LHCN-M2 (cell line): ENCODE measurements around the gene RHBG. TPM values are rescaled to one million over a fixed set of nuclear protein-coding genes. Genes with fewer than 3 reads are reported as not detected.

Experiments used
- DNase-seq: peaks from one replicate; pipeline ENCODE4 v3.0.0-alpha.2; 2012; ENCODE audit warnings: low read depth
- total RNA-seq: library from RNA; depleted of rRNA; stranded (reverse); fragments of >200 nt; gene quantifications from 2 replicates; pipeline ENCODE4 v1.2.3, GENCODE V29; 2014; rRNA removed

Gene RHBG
- total RNA-seq, 1 experiment from 2014 or later: not detected

DNA sequence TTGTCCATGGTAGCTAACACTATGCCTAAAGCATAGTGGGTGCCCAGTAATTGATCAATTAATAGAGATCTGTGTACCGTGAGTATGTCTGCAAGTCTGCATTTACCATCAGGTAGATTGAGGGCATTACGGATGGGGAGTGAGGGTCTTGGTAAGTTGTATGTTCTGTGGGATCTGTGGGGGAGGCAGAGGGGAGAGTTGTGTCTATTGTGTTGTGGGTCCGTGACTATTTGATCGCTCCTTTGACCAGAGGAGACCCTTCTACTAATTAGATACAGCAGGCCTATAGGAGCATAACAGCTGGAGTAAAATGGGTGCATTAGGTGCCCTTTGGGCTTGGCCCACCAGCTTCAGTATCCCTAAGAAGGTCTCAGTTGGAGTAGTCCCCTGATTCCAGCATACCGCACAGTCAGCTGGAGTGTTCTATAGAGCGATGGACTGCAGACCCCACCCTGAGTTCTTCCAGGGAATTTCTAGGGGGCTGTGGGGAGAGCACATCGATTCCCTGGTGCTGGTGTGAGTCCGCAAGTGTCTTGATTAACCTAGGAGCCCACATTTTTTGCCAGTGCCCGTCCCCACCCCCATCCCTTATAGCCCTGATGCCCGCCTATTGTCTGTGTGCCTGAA lies 55.9 kb downstream of the RHBG start:
- no peak for DNase-seq

DNA sequence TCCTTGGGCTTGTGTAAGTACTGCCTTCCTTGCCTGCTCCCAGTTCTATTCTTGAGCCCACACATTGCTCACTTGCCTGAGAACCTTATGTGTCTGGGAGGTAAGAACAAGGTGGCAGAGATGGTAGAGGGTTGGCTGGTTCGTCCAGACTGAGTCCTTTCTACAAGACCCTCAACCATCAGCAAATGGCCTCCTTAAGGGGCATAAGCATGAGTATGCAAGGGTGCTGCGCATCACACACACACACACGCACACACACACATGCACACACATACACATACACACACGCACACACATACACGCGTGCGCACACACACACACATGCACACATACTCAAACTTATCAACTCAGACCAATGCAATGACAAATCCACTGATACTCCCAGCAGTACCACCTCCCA lies 56.9 kb downstream of the RHBG start:
- no peak for DNase-seq

DNA sequence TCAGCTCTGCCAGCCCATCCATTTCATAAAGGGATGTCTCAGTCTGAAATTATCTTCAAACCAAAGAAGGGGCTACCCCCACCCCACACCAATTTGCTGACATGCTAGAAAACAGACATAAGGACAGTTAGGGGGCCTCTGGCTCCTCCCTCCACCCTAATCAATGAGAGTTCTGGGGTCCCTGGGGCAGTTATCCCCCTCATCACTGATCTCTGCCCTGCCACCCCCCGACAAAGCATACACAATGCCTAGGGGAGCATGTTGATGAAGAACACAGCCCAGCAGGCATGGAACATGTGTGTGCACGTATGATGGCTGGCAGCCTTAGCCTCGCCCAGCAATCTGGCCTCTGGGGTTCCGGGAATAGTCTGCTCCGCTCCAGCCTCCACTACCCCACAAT lies 58.9 kb downstream of the RHBG start:
- no peak for DNase-seq

DNA sequence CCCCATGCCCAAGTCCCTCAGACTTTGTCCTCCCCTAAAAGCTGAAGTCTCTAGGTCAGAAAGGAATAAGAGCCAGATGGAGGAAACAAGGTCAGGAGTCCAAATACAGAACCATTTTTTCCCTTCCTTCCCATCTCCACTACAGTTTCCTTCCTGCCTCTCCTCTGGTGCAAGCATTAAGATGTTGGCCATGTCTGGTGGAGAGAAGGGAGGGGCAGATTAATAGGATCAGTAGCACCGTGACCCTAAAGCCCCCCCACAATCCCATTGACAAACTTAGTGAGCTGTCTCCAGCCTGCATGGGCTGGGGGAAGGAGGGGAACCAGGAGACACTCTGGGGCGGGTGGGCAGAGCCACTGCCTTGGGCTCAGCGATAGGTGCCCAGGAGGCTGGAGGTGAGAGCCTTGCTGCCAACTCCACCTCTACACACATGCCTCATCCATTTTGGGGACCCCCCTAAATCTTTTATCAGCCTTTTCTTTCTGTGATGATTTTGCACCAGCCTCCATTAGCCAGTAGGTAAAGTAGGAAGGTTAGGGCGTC lies 59.8 kb downstream of the RHBG start:
- DNase-seq: no peak

DNA sequence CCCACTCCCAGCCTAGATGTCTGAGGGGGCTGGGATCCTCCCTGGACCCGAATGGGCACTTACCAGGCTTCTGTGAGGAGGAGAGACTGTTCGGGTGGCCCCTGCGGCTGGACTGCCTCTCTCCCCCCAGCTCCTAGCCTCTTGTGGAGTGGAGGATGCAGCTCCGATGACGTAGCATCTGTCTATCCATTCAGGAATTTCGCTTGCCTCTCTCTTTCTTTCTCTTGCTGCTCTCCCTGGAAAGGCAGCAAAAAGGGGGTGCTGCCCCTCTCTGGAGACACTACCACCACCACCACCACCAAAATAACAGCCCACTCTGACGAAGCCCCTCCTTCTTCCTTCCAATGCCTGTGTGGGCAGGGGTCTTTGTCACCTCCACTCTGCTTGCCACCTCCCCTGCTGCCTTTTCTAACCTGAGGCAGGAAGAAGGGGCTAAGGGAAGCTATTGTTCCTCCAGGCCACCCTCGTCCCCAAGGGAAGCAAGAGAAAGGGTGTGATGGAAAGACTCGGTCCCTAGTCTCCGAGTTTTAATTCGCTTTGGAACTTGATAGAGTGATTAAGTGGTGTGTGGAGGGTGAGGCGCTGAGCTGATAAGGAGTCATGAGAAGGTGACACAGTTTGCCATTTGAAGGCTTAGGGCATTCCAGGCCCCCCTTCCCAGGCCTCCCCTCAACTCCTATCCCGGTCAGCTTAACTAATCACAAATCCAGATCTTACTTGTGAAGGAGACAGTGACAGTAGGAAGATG lies 60.5 kb downstream of the RHBG start:
- DNase-seq: no peak

DNA sequence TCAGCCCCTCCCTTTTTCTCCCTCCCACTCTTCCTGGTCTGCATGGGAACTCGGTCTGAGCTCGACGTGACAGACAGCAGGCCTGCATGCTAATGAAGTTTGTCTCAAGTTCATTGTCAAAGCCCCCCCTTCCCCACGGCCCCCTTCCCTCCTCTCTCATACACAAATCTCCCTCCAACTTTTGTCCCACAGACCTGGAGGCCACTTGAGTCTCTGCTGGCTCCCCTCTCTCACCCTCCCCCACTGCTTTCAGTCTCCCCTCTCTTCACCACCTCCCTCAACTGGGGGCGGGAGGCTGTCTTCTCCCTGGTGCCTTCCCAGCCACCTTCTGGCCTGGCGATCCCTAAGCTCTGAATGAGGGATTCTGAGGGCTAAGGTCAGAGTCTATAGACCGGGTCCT lies 61.3 kb downstream of the RHBG start:
- no peak for DNase-seq

DNA sequence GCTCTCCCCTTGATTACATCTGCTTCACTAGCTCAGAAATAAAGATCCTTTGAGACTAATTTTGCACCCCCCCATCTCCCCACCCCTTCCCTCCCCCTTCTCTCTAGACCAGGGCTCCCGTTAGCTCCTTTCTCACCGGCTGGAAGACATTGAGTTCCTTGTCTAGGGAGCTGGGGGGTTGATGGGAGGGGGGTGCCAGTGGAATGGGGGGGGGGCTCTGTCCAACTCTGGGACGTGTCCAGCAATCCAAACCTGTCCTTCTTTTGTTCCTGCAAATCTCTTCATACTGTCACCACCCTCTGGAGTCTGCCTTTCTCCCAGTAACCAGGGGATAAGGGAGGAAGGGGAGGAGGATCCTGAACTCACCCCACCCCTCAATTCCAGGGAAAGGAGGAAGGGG lies 61.9 kb downstream of the RHBG start:
- no peak for DNase-seq

DNA sequence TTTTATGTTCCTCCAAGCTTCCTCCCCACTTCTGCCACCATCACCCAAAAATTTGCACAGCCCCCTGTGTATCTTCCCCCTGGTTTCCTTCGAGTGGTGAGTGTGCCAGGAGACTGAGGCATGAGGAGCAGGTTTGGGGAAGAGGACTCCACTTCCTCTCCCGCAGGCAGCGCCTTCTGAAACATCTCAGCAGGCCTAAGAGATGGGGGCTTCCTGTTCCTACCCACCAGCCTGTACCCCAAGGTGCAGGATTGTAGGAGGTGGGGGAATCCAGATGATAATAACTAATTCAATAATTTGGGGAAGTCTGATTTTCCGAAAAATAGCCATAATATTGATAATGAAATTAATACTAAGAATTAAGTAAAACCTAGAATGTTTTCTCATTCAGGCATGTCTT lies 62.4 kb downstream of the RHBG start:
- DNase-seq: no peak

DNA sequence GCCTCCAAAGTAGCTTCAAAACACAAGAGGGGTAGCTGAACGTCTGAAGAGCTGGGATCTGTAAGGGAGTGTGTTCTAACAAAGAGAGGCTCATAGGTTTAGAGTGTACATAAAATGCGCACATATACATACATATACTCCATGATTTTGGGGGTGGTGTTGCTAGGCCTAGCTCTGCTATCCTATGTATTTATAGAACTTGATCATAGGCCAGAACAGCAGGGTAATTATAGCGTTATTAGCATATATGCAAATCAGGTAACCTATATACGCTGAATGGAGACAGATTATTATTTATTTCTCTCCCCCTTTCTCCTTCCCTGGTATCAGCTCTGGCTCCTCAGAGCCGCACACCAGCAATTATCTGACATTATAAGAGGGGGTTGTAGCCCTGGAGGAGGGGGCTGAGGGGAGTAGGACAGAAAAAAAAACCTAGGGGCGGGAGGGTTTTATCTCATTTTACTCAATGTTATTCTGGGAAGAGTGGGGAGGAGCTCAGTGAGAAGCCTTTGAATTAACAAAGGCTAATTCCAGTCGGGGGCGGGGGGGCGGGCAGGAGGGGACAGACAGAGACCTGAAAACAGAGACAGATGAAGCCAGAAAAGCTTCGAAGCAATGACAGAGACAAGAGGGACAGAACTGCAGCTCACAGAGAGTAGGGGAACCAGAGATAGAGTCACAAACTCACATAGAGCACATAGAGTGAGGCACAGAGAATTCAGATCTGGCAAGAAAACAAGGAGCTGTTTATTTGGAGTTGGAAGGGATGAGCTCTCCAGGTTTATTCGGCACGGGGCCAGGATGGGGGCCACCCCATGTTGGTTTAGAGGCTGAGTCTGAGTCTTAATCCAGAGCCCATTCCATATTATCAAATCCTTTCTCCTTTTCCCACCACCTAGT lies 63.0 kb downstream of the RHBG start:
- no peak for DNase-seq

DNA sequence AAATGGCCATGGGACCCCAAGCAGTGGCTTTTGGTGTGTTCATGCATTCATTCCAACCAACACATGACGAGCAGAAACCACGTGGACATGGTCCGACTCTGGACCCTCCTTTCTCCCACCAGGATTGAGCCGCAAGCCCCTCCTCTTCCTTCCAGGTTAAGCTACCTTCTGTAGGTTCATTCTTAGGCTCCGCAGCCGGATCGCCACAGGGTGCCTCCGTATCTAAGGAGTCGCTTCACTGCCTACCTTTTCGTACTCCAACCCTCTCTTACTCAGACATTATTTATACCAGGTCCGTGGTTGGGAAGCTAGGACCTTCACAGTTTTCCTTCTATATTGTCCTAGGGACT lies 63.6 kb downstream of the RHBG start:
- DNase-seq: no peak

DNA sequence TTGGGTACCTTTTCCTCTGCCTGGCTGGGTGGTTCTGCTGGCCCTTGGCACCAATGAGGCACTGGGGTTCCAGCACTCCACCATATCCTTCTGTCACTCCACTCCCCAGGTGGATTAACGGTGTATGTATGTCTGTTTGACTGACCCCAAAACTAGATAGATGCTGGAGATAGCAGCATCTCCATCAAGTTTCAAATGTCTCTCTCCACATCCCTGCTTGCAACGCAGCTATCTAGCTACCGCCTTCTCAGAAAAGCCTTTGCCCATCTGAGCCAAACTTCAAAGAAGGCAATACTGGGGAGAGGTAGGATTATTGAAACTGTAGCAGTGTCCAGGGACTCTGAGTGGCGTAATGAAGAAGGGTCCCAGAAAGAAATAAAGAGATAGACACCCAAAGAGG lies 64.0 kb downstream of the RHBG start:
- DNase-seq: no peak

DNA sequence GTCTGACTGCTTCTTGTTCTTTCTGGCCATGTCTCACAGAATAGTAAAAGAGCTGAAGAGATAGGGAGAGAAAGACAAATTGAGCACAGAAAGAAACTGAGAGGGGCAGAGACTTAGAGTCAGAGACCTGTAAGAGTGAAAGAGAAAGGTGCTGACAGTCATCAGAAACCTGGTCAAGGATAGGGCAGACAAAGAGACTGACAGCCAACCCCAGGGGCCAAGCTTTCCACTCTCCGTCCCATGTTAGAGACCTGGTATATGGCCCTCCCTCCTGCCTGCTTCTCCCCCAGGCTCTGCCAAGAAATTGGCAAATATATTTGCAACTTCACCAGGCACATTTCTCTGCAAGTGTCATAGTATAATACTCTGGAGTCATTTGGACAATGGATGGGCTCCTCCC lies 64.6 kb downstream of the RHBG start:
- no peak for DNase-seq

Other genes starting within 250 kb of the RHBG start
- 0.40 and 0.64 TPM in 2 replicates for gene SEMA4A, start 215.6 kb upstream of the RHBG start, total RNA-seq
- gene SLC25A44, start 175.1 kb upstream of the RHBG start, total RNA-seq: 11.2 and 15.6 TPM in 2 replicates
- gene PMF1, start 156.2 kb upstream of the RHBG start, total RNA-seq: 67.2 and 70.1 TPM in 2 replicates
- gene BGLAP, start 127.0 kb upstream of the RHBG start, total RNA-seq: 2.0 and 4.3 TPM in 2 replicates
- gene PAQR6, start 121.2 kb upstream of the RHBG start, total RNA-seq: 0.83 and 1.8 TPM in 2 replicates
- 66.1 and 74.9 TPM in 2 replicates for gene SMG5, start 86.4 kb upstream of the RHBG start, total RNA-seq
- gene TMEM79, start 84.9 kb upstream of the RHBG start, total RNA-seq: 2.9 and 3.2 TPM in 2 replicates
- gene GLMP, start 73.5 kb upstream of the RHBG start, total RNA-seq: 42.2 and 45.6 TPM in 2 replicates
- gene VHLL, start 69.9 kb upstream of the RHBG start, total RNA-seq: not detected in 2 replicates
- 341 and 346 TPM in 2 replicates for gene CCT3, start 30.9 kb upstream of the RHBG start, total RNA-seq
- not detected in 2 replicates for gene TSACC, start 30.7 kb upstream of the RHBG start, total RNA-seq
- 21.9 and 23.2 TPM in 2 replicates for gene MEF2D, start 131.6 kb downstream of the RHBG start, total RNA-seq
- gene IQGAP3, start 203.4 kb downstream of the RHBG start, total RNA-seq: 45.6 and 48.0 TPM in 2 replicates
- not detected in 2 replicates for gene TTC24, start 210.5 kb downstream of the RHBG start, total RNA-seq
- 74.9 and 101 TPM in 2 replicates for gene NAXE, start 222.6 kb downstream of the RHBG start, total RNA-seq
- gene GPATCH4, start 232.3 kb downstream of the RHBG start, total RNA-seq: 24.1 and 26.0 TPM in 2 replicates